ENCODE results near the gene MAD1L1. TPM values are rescaled to one million over a fixed set of nuclear protein-coding genes. Genes with fewer than 3 reads are reported as not detected.

MAD1L1 gene
- total and polyA plus RNA-seq, 2 of the 13 experiments (the other 11 are each of a cell fraction or from before 2014, with no cell fraction given), result 17.4 to 64.7 TPM

GRCh38 chr7:1814089-1814811, 418.5 kb downstream of the MAD1L1 start:
- ATAC-seq (no peak), FAIRE-seq (no peak), DNase-seq (ENCODE audit: low spot score) (no peak)
- in situ Hi-C loops (cut with HindIII; ENCODE audit: extremely low pct_ligation_motif_present, low pct_unique_long_range_greater_than_20kb), result loop anchor here (5.0 kb wide), 1 partner anchor 58 kb away; no protein-coding TSS in a partner anchor
- Histone ChIP-seq H3K27ac (ENCODE audit: extremely low read length, insufficient read depth, low read length) (no peak overlapping the region), H3K36me3 (replicated peaks in 1 of 2; ENCODE audit: control insufficient read depth in 1 of 2, insufficient read depth in 2 of 2, low read length in 2 of 2) (no peaks in the 10 kb centered on the region; a peak in 1 of 5 replicates), H3K27me3 (ENCODE audit: control insufficient read depth in 1 of 2, insufficient read depth in 2 of 2, low read length in 2 of 2) (no peaks in the 10 kb centered on the region), H4K20me1 (ENCODE audit: insufficient read depth, low read length) (no peaks in the 10 kb centered on the region), H3K4me3 (replicated peaks in 1 of 3; ENCODE audit: insufficient read depth in 1 of 3, low read depth in 2 of 3, low read length in 3 of 3) (no peak overlapping the region), H3K79me2 (ENCODE audit: insufficient read depth, low read length) (no peaks in the 10 kb centered on the region), H3K4me1 (ENCODE audit: insufficient read depth, low read length) (peaks cover 64% of the 10 kb centered on the region), H3K9ac (ENCODE audit: insufficient read depth, low read depth, low read length) (no peak overlapping the region), H2AFZ (ENCODE audit: low read length) (no peak overlapping the region), H3K4me2 (ENCODE audit: low read depth, low read length) (no peak overlapping the region), H3K9me3 (ENCODE audit: low read length) (no peaks in the 10 kb centered on the region)
- ChIA-PET CTCF (ENCODE audit: low intra/inter-chr PET ratio, low total read pairs) (no interaction called here), POLR2A (no interaction called here)
- BruUV-seq (replicated peaks), result no TSS peak
- intact Hi-C loops (cut with micrococcal nuclease; ENCODE audit: unreplicated experiment), result loop anchor here (5.0 kb wide), 1 partner anchor 113 kb away; no protein-coding TSS in a partner anchor
- TF ChIP-seq ZNF564 (CRISPR knock-in tag; IDR thresholded peaks at IDR 0.05) (no peak), FOXK1 (CRISPR knock-in tag; IDR thresholded peaks at IDR 0.05; ENCODE audit: borderline replicate concordance, low read depth) (no peak)
- 92% methylated on average over 13 of the region's 22 CpGs for WGBS (ENCODE audit: low lambda C conversion rate)

DNA sequence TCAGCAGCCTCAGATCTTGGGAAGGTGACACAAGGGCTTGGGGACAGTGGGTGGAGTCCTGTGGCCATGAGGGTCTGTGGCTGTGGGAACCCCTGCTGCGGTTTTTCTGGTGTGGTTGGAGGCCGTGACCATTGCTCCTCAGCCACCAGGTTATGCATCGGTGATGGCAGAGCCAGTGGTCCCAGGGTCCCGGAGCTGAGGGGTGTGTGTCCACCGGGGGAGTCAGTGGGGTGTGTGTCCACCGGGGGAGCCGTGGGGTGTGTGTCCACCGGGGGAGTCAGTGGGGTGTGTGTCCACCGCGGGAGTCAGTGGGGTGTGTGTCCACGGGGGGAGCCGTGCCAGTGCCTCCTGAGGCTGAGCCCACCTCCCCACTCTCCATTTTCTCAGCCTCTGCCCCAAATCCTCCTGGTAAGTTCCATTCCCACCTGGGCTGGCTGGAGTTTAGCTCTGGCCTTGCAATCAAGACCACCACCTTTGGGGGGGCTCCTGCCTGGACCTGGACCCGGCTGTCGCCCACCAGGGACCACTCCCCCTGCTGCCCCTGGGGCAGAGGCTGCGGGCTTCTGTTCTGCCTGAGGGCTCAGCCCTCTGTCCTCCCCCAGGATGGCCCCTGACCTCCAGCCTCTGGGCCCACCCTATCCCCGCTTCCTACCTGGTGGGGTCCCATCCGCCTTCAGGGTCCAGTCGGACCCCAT, 419.2 kb downstream of the MAD1L1 start:
- Histone ChIP-seq H3K36me3 (replicated peaks in 1 of 2; ENCODE audit: control insufficient read depth in 1 of 2, insufficient read depth in 2 of 2, low read length in 2 of 2) (no peaks in the 10 kb centered on the region; a peak in 1 of 5 replicates), H3K4me3 (replicated peaks in 1 of 3; ENCODE audit: insufficient read depth in 1 of 3, low read depth in 2 of 3, low read length in 3 of 3) (no peak overlapping the region), H3K9ac (ENCODE audit: insufficient read depth, low read depth, low read length) (no peak overlapping the region), H3K9me3 (ENCODE audit: low read length) (no peaks in the 10 kb centered on the region), H4K20me1 (ENCODE audit: insufficient read depth, low read length) (no peaks in the 10 kb centered on the region), H3K27ac (ENCODE audit: extremely low read length, insufficient read depth, low read length) (no peak overlapping the region), H3K4me1 (ENCODE audit: insufficient read depth, low read length) (peaks cover 59% of the 10 kb centered on the region), H3K79me2 (ENCODE audit: insufficient read depth, low read length) (no peaks in the 10 kb centered on the region), H2AFZ (ENCODE audit: low read length) (no peak overlapping the region), H3K4me2 (ENCODE audit: low read depth, low read length) (no peak overlapping the region), H3K27me3 (ENCODE audit: control insufficient read depth in 1 of 2, insufficient read depth in 2 of 2, low read length in 2 of 2) (no peaks in the 10 kb centered on the region)
- intact Hi-C loops (cut with micrococcal nuclease; ENCODE audit: unreplicated experiment), result loop anchor here (5.0 kb wide), 1 partner anchor 114 kb away; no protein-coding TSS in a partner anchor
- in situ Hi-C loops (cut with HindIII; ENCODE audit: extremely low pct_ligation_motif_present, low pct_unique_long_range_greater_than_20kb), result loop anchor here (5.0 kb wide), 1 partner anchor 59 kb away; no protein-coding TSS in a partner anchor
- TF ChIP-seq PCBP2 (optimal IDR thresholded peaks at IDR 0.05; ENCODE audit: low read depth, low read length, poor library complexity, severe bottlenecking), result no peak
- no peak for TF ChIP-seq ZNF17 (CRISPR knock-in tag; IDR thresholded peaks at IDR 0.05)
- TF ChIP-seq SNRNP70 (IDR thresholded peaks at IDR 0.05; ENCODE audit: low read depth, low read length), result no peak
- TF ChIP-seq SP1 (IDR thresholded peaks at IDR 0.05), result no peak
- no peak for TF ChIP-seq SP1 (CRISPR knock-in tag; IDR thresholded peaks at IDR 0.05)
- TF ChIP-seq STAT5B (CRISPR knock-in tag; IDR thresholded peaks at IDR 0.05), result no peak
- TF ChIP-seq ZKSCAN5 (CRISPR knock-in tag; IDR thresholded peaks at IDR 0.05), result no peak
- TF ChIP-seq HCFC1 (IDR thresholded peaks at IDR 0.05; ENCODE audit: low read depth, low read length), result no peak
- WGBS (ENCODE audit: low lambda C conversion rate), result 98% methylated on average over 9 of the region's 18 CpGs
- no peak for FAIRE-seq
- POLR2A ChIA-PET, result no interaction called here
- BruUV-seq (replicated peaks), result no TSS peak
- ATAC-seq, result no peak
- DNase-seq (ENCODE audit: low spot score), result no peak
- CTCF ChIA-PET (ENCODE audit: low intra/inter-chr PET ratio, low total read pairs), result no interaction called here

Measured in HepG2 (cell line).